Natural killer cell (primary cell): Measurements from ENCODE around the gene TMEM80. TPM values are rescaled to one million over a fixed set of nuclear protein-coding genes. Genes with fewer than 3 reads are reported as not detected.
"Not testable (repeated sequence)": the region's sequence is repeated elsewhere in the genome, so short reads cannot be mapped to it uniquely, and the experiment has no call there.

Experiments used
- ATAC-seq, 3 donors: fragments of 150-1000 bp in 2 of 3; fragments of 200-7000 bp in 1 of 3; cut with Tn5 transposase; 1 replicate in 1 of 3; 2 replicates in 2 of 3; pipeline ENCODE4 v1.10.0; 2021; ENCODE audit warnings: mild to moderate bottlenecking in 2 of 3, moderate library complexity in 2 of 3
- DNase-seq, 2 donors: peaks; one replicate each; pipeline versions ENCODE4 v3.0.0 to v3.0.0-alpha.2; 2013 to 2021; ENCODE audit warnings: mixed read lengths in 1 of 2
- H3K27ac ChIP-seq: one replicate; pipeline ENCODE4 v1.5.1; 2013; ENCODE audit warnings: mild to moderate bottlenecking, low read length
- H3K27me3 ChIP-seq: one replicate; pipeline ENCODE4 v1.6.1; 2013; ENCODE audit warnings: low read length; ENCODE audit not compliant: control insufficient read depth, insufficient read depth
- H3K36me3 ChIP-seq: one replicate; pipeline ENCODE4 v1.6.1; 2013; ENCODE audit warnings: low read length; ENCODE audit not compliant: control insufficient read depth, insufficient read depth
- H3K4me1 ChIP-seq: one replicate; pipeline ENCODE4 v1.6.1; 2013; ENCODE audit warnings: low read length; ENCODE audit not compliant: control insufficient read depth, insufficient read depth
- H3K4me3 ChIP-seq: one replicate; pipeline ENCODE4 v1.5.1; 2013; ENCODE audit warnings: low read length
- H3K9me3 ChIP-seq: one replicate; pipeline ENCODE4 v1.6.1; 2013; ENCODE audit warnings: low read length; ENCODE audit not compliant: control insufficient read depth, insufficient read depth
- H3K27ac Mint-ChIP-seq, 2 donors: one replicate each; pipeline ENCODE4 v1.8.0; 2022; ENCODE audit warnings: mild to moderate bottlenecking in 2 of 2, mixed read lengths in 2 of 2, moderate library complexity in 1 of 2
- H3K27me3 Mint-ChIP-seq, 2 donors: one replicate each; pipeline ENCODE4 v1.8.0; 2022; ENCODE audit warnings: low read depth in 2 of 2, mixed read lengths in 2 of 2
- H3K36me3 Mint-ChIP-seq: one replicate; pipeline ENCODE4 v1.8.0; 2022; ENCODE audit warnings: mixed read lengths
- H3K4me1 Mint-ChIP-seq, 2 donors: one replicate each; pipeline ENCODE4 v1.8.0; 2022; ENCODE audit warnings: mixed read lengths in 2 of 2
- H3K4me3 Mint-ChIP-seq: one replicate; pipeline ENCODE4 v1.8.0; 2022; ENCODE audit warnings: mild to moderate bottlenecking, moderate library complexity, mixed read lengths
- H3K9me3 Mint-ChIP-seq, 2 donors: one replicate each; pipeline ENCODE4 v1.8.0; 2022; ENCODE audit warnings: mixed read lengths in 2 of 2
- CTCF ChIP-seq: fragments of 200-600 bp; IDR thresholded peaks from one replicate; pipeline ENCODE4 v1.8.0; 2022; ENCODE audit warnings: antibody characterized with exemption
- WGBS: methylation state at CpG from one replicate; pipeline ENCODE4 v1.1.7; 2013; ENCODE audit warnings: missing lambda C conversion rate; ENCODE audit not compliant: insufficient coverage; 5-methylcytosine and 5-hydroxymethylcytosine counted together
- intact Hi-C: fragments of 100-400 bp; cut with micrococcal nuclease; formaldehyde crosslinking; loops from one replicate; pipeline ENCODE4 v1.14.2; 2022
- total RNA-seq, 4 donors: library from RNA; stranded (reverse); fragments of 120-200 nt in 1 of 4; gene quantifications; one replicate each; pipeline versions ENCODE4 v1.2.3 to v1.2.4, GENCODE V29; 2013 to 2022

The TMEM80 gene
- total RNA-seq, 3 donors from 2014 or later (not counting 1 experiment from before 2014, with no cell fraction given): 17.8 to 42.1 (median 33.0) TPM

GRCh38 chr11:686451-687243, 9.0 kb upstream of the TMEM80 start:
- Mint-ChIP-seq H3K4me3 (no peak overlapping the region), H3K27me3 (no peaks in the 10 kb centered on the region), H3K36me3 (peaks cover 19% of the 10 kb centered on the region), H3K9me3 (no peaks in the 10 kb centered on the region), H3K4me1 (peaks cover under 1 to 1% of the 10 kb centered on the region in 2 donors), H3K27ac (no peak overlapping the region)
- no peaks in the 10 kb centered on the region for H3K27me3 ChIP-seq
- DNase-seq (no peak), ATAC-seq (peak in 1 of 3 donors; percentile 24)
- H3K9me3 ChIP-seq: no peaks in the 10 kb centered on the region
- WGBS: 94% methylated on average over 30 of the region's 30 CpGs
- no peak for TF ChIP-seq CTCF
- peaks cover 31% of the 10 kb centered on the region for H3K36me3 ChIP-seq
- no peaks in the 10 kb centered on the region for H3K4me1 ChIP-seq
- intact Hi-C loops: no loop called here
- H3K4me3 ChIP-seq: no peak overlapping the region
- no peak overlapping the region for H3K27ac ChIP-seq

GRCh38 chr11:687751-688150, 7.9 kb upstream of the TMEM80 start:
- Histone ChIP-seq H3K9me3 (no peaks in the 10 kb centered on the region), H3K4me1 (peaks cover 4% of the 10 kb centered on the region), H3K4me3 (no peak overlapping the region), H3K27ac (no peak overlapping the region), H3K36me3 (peaks cover 31% of the 10 kb centered on the region), H3K27me3 (no peaks in the 10 kb centered on the region)
- Mint-ChIP-seq H3K9me3 (no peaks in the 10 kb centered on the region), H3K36me3 (peaks cover 12% of the 10 kb centered on the region), H3K4me3 (no peak overlapping the region), H3K4me1 (peaks cover 9 to 10% of the 10 kb centered on the region in 2 donors), H3K27ac (no peak overlapping the region), H3K27me3 (no peaks in the 10 kb centered on the region)
- intact Hi-C loops: no loop called here
- no peak for ATAC-seq
- WGBS: 93% methylated on average over 10 of the region's 13 CpGs
- no peak for TF ChIP-seq CTCF
- no peak for DNase-seq

- peaks cover 28% of the 10 kb centered on the region for H3K36me3 ChIP-seq
- TF ChIP-seq CTCF: no peak
- intact Hi-C loops: no loop called here
- no peak overlapping the region for H3K27ac ChIP-seq
- Mint-ChIP-seq H3K4me3 (no peak overlapping the region), H3K27me3 (no peaks in the 10 kb centered on the region), H3K9me3 (no peaks in the 10 kb centered on the region), H3K36me3 (peaks cover 6% of the 10 kb centered on the region), H3K4me1 (peaks cover 9 to 19% of the 10 kb centered on the region in 2 donors), H3K27ac (no peak overlapping the region)
- H3K4me1 ChIP-seq: peaks cover 13% of the 10 kb centered on the region
- no peaks in the 10 kb centered on the region for H3K9me3 ChIP-seq
- 47% methylated on average over 9 of the region's 9 CpGs for WGBS
- no peaks in the 10 kb centered on the region for H3K27me3 ChIP-seq
- ATAC-seq (no peak), DNase-seq (no peak)
- no peak overlapping the region for H3K4me3 ChIP-seq
Measured at GRCh38 chr11:688681-689080, 6.9 kb upstream of the TMEM80 start.

- Histone ChIP-seq H3K27me3 (no peaks in the 10 kb centered on the region), H3K4me3 (no peak overlapping the region), H3K36me3 (peaks cover 24% of the 10 kb centered on the region), H3K9me3 (no peaks in the 10 kb centered on the region), H3K27ac (no peak overlapping the region), H3K4me1 (peaks cover 23% of the 10 kb centered on the region)
- peaks cover 9 to 25% of the 10 kb centered on the region in 2 donors for H3K4me1 Mint-ChIP-seq
- DNase-seq: no peak
- no peak for TF ChIP-seq CTCF
- WGBS: 84% methylated on average over 7 of the region's 7 CpGs
- no peaks in the 10 kb centered on the region for H3K27me3 Mint-ChIP-seq
- H3K9me3 Mint-ChIP-seq: no peaks in the 10 kb centered on the region
- H3K36me3 Mint-ChIP-seq: no peaks in the 10 kb centered on the region
- no peak for ATAC-seq
- no peak overlapping the region for H3K27ac Mint-ChIP-seq
- H3K4me3 Mint-ChIP-seq: no peak overlapping the region
- intact Hi-C loops: no loop called here
Measured at GRCh38 chr11:689625-690024, 6.0 kb upstream of the TMEM80 start.

GRCh38 chr11:690244-690643, 5.4 kb upstream of the TMEM80 start:
- H3K27me3 ChIP-seq, H3K27ac Mint-ChIP-seq, H3K27me3 Mint-ChIP-seq, intact Hi-C loops, ATAC-seq, H3K4me3 ChIP-seq, H3K27ac ChIP-seq, H3K4me3 Mint-ChIP-seq, DNase-seq, H3K9me3 ChIP-seq, H3K9me3 Mint-ChIP-seq, H3K36me3 Mint-ChIP-seq: not testable (repeated sequence)
- H3K4me1 Mint-ChIP-seq: peaks cover 9 to 25% of the 10 kb centered on the region in 2 donors
- Histone ChIP-seq H3K4me1 (peaks cover 23% of the 10 kb centered on the region), H3K36me3 (peaks cover 22% of the 10 kb centered on the region)
- WGBS: 95% methylated on average over 3 of the region's 3 CpGs
